Thyroid gland (tissue), 4 donors: Measurements from ENCODE around the gene CMSS1. TPM values are rescaled to one million over a fixed set of nuclear protein-coding genes. Genes with fewer than 3 reads are reported as not detected.

ENCODE experiments used
- DNase-seq, 2 donors: peaks; one replicate each; pipeline ENCODE4 v3.0.0-alpha.2; 2019
- H3K27ac ChIP-seq, 3 donors: fragments of 200-600 bp; sonication (generic); 1 replicate in 2 of 3; 2 replicates in 1 of 3; pipeline ENCODE4 v1.5.1; 2016 to 2019; ENCODE audit warnings: mild to moderate bottlenecking in 1 of 3, moderate library complexity in 1 of 3
- H3K27me3 ChIP-seq: fragments of 200-600 bp; sonication (generic); one replicate; pipeline ENCODE4 v1.5.1; 2019
- H3K36me3 ChIP-seq, 2 donors: fragments of 200-600 bp; sonication (generic); one replicate each; pipeline ENCODE4 v1.5.1; 2016 to 2019
- H3K4me1 ChIP-seq, 2 donors: fragments of 200-600 bp; sonication (generic); one replicate each; pipeline ENCODE4 v1.5.1; 2017 to 2019
- H3K4me3 ChIP-seq, 3 donors: fragments of 200-600 bp; sonication (generic); replicated peaks in 1 of 3; 1 replicate in 2 of 3; 2 replicates in 1 of 3; pipeline ENCODE4 v1.5.1; 2016; ENCODE audit warnings: mild to moderate bottlenecking in 1 of 3
- H3K9me3 ChIP-seq: fragments of 200-600 bp; sonication (generic); one replicate; pipeline ENCODE4 v1.5.1; 2017
- POLR2A ChIP-seq, 2 donors: fragments of 450-650 bp; IDR thresholded peaks; one replicate each; pipeline ENCODE4 v1.6.1; 2017; ENCODE audit warnings: antibody characterized with exemption in 2 of 2, mild to moderate bottlenecking in 2 of 2, moderate library complexity in 1 of 2
- WGBS, 2 donors: methylation state at CpG; one replicate each; pipeline ENCODE4 v1.1.5; 2017; 5-methylcytosine and 5-hydroxymethylcytosine counted together
- intact Hi-C: fragments of 100-400 bp; cut with DNase I; formaldehyde crosslinking; loops from one replicate; pipeline ENCODE4 v1.15.1; 2023
- total RNA-seq, 4 donors: library from RNA; depleted of rRNA; stranded (reverse); fragments of >200 nt; gene quantifications; one replicate each; pipeline ENCODE4 v1.2.3, GENCODE V29; 2016
- TF ChIP-seq, protein P1 (sequence below), 6 experiments: fragments of 200-600 bp in 3 of 6; fragments of 450-650 bp in 3 of 6; sonication (generic) in 3 of 6; IDR thresholded peaks; one replicate each; pipeline ENCODE4 v1.5.1; 2016 to 2019; ENCODE audit warnings: antibody characterized with exemption in 6 of 6, mild to moderate bottlenecking in 2 of 6, inconsistent platforms in 1 of 6, moderate library complexity in 1 of 6

CMSS1 gene
- total RNA-seq, 4 donors from 2014 or later: 7.7 to 15.0 (median 12.9) TPM

DNA sequence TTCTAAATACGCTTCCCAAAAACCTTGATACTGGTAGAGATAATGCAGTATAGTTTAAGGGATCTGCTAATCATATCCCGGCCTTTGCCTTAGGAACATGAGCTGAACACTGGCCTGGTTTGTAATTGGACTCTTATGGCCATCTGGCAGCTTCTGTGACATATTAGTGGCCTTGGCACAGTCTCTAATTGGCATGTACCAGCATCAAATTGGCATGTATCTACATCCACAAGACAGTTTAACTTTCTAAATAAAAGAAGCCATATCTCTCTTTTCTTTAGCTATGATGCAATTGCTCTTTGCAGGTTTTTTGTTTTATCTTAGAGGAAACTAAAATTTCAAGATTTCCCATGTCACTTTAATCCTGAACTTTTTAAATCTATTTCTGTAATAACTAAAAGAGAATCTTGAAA, 341.3 kb downstream of the CMSS1 start:
- peaks cover 0 to 7% of the 10 kb centered on the region in 2 donors for H3K4me1 ChIP-seq
- intact Hi-C loops: no loop called here
- no peak for TF ChIP-seq POLR2A (IDR thresholded peaks at IDR 0.05)
- TF ChIP-seq, protein P1, sequence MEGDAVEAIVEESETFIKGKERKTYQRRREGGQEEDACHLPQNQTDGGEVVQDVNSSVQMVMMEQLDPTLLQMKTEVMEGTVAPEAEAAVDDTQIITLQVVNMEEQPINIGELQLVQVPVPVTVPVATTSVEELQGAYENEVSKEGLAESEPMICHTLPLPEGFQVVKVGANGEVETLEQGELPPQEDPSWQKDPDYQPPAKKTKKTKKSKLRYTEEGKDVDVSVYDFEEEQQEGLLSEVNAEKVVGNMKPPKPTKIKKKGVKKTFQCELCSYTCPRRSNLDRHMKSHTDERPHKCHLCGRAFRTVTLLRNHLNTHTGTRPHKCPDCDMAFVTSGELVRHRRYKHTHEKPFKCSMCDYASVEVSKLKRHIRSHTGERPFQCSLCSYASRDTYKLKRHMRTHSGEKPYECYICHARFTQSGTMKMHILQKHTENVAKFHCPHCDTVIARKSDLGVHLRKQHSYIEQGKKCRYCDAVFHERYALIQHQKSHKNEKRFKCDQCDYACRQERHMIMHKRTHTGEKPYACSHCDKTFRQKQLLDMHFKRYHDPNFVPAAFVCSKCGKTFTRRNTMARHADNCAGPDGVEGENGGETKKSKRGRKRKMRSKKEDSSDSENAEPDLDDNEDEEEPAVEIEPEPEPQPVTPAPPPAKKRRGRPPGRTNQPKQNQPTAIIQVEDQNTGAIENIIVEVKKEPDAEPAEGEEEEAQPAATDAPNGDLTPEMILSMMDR (IDR thresholded peaks at IDR 0.05): no peak
- no peak overlapping the region for H3K27ac ChIP-seq
- no peaks in the 10 kb centered on the region for H3K9me3 ChIP-seq
- H3K27me3 ChIP-seq: no peaks in the 10 kb centered on the region
- WGBS, 2 donors: 62 to 78% methylated on average over 2 of the region's 2 CpGs
- no peaks in the 10 kb centered on the region for H3K36me3 ChIP-seq
- DNase-seq: no peak
- no peak overlapping the region for H3K4me3 ChIP-seq

DNA sequence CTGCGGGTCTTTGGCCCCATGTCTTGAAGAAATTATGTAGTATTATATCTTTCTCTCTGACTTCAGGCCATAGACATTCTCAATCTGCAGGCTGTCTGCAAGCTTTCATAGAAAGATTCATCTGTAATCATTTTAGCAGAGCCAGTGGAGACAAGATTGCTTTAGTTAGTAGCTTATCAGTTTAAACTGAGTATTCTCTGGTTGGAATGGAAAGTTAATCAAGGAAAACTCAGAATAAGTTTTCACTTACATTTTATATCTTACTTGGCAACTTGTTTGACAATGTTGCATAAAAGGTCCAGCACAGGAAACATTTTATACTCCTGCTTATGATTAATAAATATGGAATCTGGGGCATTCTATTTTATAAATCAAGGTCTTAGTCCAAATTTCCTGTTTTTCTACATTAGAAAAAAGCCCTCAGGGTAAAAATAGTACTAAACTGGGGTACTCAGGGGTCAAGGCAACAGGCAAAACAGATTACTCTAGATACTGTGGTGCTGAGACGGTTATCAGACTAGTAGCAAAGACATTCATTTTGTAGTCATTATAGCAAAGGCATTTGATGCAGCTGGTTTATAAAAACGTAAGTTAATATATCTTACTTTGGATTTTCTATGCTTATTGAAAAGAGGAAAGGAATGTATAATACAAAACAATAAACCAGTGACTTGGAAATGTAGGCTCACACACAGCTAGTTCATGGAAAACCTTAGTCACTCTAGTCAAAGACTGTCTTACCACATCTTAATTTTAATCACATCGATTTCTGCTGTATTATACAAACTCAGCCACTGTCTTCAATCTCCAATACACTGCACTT, 341.9 kb downstream of the CMSS1 start:
- TF ChIP-seq, protein P1 (IDR thresholded peaks at IDR 0.05): no peak
- no peak for TF ChIP-seq POLR2A (IDR thresholded peaks at IDR 0.05)
- Histone ChIP-seq H3K27ac (peak overlapping the region in 1 of 3 donors; percentile 15), H3K4me1 (peaks cover 0 to 7% of the 10 kb centered on the region in 2 donors), H3K9me3 (no peaks in the 10 kb centered on the region), H3K4me3 (no peak overlapping the region), H3K27me3 (no peaks in the 10 kb centered on the region), H3K36me3 (no peaks in the 10 kb centered on the region)
- DNase-seq: no peak
- intact Hi-C loops: no loop called here
- WGBS, 2 donors: 63 to 72% methylated on average over 4 of the region's 4 CpGs

DNA sequence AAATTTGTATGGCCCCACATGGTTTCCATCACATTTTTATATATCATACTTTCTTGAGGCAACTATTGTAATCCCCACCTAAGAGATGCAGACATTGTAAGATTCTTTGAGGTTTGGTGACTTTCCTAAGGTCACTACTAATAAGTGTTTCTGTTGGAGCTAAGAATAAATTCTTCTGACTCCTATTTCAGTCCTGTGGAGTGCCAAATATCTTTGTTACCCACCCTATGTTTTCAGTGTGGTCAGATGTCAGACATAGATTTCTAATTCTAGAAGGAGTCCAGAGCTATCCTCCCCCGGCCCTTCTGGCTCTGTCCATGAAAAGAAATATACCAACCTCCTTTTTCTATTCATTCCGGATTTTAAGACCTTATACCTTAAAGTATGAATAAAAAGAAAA, 342.9 kb downstream of the CMSS1 start:
- Histone ChIP-seq H3K36me3 (no peaks in the 10 kb centered on the region), H3K4me3 (no peak overlapping the region), H3K4me1 (peaks cover 0 to 7% of the 10 kb centered on the region in 2 donors), H3K27me3 (no peaks in the 10 kb centered on the region), H3K27ac (no peak overlapping the region), H3K9me3 (no peaks in the 10 kb centered on the region)
- intact Hi-C loops: no loop called here
- no peak for DNase-seq
- TF ChIP-seq, protein P1 (IDR thresholded peaks at IDR 0.05): no peak
- no peak for TF ChIP-seq POLR2A (IDR thresholded peaks at IDR 0.05)
- 95% methylated on average over 2 of the region's 2 CpGs for WGBS, 2 donors

DNA sequence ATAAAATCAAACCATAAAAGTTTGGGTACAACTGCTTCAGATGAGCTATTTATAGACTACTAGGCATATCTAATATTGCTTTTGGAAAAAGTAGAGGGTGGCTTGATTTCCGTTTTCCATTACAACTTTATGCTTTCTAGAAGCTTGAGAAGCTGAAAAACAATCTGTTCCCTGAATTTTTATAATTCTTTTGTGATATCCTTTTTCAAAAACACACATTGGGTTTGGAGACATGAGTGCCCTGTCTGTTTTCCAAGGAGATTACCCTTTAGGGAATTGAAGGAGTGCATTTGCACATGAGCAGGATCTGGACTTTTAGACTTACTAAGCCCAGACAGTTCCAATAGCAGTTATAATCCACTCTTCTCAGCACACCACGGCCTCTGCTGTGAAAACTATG, 346.1 kb downstream of the CMSS1 start:
- no peak for DNase-seq
- Histone ChIP-seq H3K27me3 (no peaks in the 10 kb centered on the region), H3K27ac (peak overlapping the region in 1 of 3 donors; percentile 32), H3K36me3 (no peaks in the 10 kb centered on the region), H3K4me3 (no peak overlapping the region), H3K4me1 (peaks cover 0 to 7% of the 10 kb centered on the region in 2 donors), H3K9me3 (no peaks in the 10 kb centered on the region)
- intact Hi-C loops: no loop called here
- 60 to 66% methylated on average over 2 of the region's 2 CpGs for WGBS, 2 donors
- TF ChIP-seq POLR2A (IDR thresholded peaks at IDR 0.05): no peak
- TF ChIP-seq, protein P1 (IDR thresholded peaks at IDR 0.05): no peak

DNA sequence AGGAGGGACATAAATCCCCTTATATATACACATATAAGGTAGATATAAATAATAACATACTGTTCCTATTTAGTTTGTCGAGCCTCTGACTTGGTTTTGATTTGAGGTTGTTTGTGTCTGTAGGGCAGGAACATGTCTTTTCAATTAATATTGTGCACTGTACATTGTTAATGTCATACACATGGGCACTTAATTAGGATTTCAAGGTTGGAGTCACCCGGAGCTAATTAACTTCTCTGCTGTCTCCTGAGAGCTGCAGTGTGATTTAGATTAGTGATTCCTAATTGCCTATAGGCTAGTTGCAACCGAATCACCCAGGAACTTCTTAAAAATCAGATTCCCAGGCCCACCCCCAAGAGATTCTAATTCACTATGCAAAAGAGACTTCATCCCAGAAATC, 347.1 kb downstream of the CMSS1 start:
- no peak overlapping the region for H3K27ac ChIP-seq
- intact Hi-C loops: no loop called here
- no peak overlapping the region for H3K4me3 ChIP-seq
- no peaks in the 10 kb centered on the region for H3K9me3 ChIP-seq
- no peaks in the 10 kb centered on the region for H3K27me3 ChIP-seq
- 83 to 87% methylated on average over 3 of the region's 3 CpGs for WGBS, 2 donors
- H3K36me3 ChIP-seq: no peaks in the 10 kb centered on the region
- peaks cover 0 to 7% of the 10 kb centered on the region in 2 donors for H3K4me1 ChIP-seq
- DNase-seq: no peak
- TF ChIP-seq, protein P1 (IDR thresholded peaks at IDR 0.05): no peak
- no peak for TF ChIP-seq POLR2A (IDR thresholded peaks at IDR 0.05)
